HFF-Myc (cell line): ENCODE data around the gene TBC1D5.

Source experiments
- DNase-seq: peaks from one replicate; pipeline ENCODE4 v3.0.0-alpha.2; 2011; ENCODE audit warnings: low read depth; ENCODE audit errors: extremely low read depth
- H3K4me3 ChIP-seq: replicated peaks from 2 replicates; pipeline ENCODE4 v1.5.1; 2011; ENCODE audit warnings: low read depth, mild to moderate bottlenecking, control low read depth, low read length
- TF ChIP-seq, protein P1 (sequence below): IDR thresholded peaks from 2 replicates; pipeline ENCODE4 v1.5.1; 2012; ENCODE audit warnings: mild to moderate bottlenecking, low read depth, low read length, control low read depth; ENCODE audit errors: missing control alignments

Gene TBC1D5

DNA sequence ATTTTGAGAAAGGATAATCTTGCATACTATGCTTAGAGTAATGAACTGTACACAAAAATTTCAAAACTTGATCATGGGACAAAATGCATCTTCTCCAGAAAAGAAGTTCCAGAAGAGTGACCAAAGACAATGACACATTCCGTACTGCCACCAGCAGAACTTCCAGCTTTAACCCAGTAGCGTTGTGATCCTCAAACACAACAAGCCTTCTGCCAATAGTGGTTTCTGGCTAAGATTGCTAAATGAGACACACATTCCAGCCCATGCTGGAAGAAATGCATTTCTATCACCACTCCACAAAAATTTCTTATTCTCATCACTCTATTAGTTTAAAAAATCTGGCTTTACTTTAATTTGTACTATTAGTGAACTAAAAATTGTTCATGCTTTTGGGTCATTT lies 334.9 kb downstream of the TBC1D5 start:
- TF ChIP-seq, protein P1, sequence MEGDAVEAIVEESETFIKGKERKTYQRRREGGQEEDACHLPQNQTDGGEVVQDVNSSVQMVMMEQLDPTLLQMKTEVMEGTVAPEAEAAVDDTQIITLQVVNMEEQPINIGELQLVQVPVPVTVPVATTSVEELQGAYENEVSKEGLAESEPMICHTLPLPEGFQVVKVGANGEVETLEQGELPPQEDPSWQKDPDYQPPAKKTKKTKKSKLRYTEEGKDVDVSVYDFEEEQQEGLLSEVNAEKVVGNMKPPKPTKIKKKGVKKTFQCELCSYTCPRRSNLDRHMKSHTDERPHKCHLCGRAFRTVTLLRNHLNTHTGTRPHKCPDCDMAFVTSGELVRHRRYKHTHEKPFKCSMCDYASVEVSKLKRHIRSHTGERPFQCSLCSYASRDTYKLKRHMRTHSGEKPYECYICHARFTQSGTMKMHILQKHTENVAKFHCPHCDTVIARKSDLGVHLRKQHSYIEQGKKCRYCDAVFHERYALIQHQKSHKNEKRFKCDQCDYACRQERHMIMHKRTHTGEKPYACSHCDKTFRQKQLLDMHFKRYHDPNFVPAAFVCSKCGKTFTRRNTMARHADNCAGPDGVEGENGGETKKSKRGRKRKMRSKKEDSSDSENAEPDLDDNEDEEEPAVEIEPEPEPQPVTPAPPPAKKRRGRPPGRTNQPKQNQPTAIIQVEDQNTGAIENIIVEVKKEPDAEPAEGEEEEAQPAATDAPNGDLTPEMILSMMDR: no peak
- no peak overlapping the region for H3K4me3 ChIP-seq
- no peak for DNase-seq

DNA sequence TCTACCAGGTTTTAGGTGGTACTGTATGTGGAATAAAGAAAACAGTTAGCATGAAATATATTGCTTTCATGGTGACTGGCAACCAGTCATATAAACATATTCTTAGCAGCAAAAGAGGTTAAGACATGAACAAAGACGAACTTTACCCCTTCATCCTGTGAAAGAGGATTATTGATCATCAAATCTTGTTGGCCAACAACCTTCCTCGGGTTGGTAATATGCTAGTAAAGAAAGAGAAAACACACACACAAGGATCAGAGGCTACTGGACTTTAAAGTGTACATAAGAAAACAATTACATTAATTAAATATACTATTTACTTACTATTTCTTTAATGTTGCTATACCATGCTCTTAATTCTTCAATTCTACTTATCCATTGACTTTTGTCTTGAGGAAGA lies 337.9 kb downstream of the TBC1D5 start:
- DNase-seq: no peak
- TF ChIP-seq, protein P1: no peak
- H3K4me3 ChIP-seq: no peak overlapping the region

DNA sequence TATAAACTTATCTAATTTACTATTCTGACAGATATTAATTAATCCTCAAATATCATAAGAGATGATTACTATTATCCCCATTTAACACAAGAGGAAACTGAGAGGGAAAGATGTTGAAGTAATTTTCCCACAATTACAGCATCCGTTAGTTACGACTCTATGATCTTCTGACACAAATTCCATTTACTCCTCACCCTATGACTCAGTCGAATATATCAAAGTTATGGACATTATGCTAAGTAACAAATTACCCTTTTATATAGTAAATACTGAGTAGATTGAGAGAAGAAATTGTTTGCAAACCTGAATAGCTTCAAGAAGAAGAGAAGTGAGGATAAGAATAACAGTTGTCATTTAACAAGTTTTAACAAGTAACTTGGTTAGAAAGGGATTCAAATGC lies 340.0 kb downstream of the TBC1D5 start:
- no peak overlapping the region for H3K4me3 ChIP-seq
- no peak for DNase-seq
- TF ChIP-seq, protein P1: no peak

DNA sequence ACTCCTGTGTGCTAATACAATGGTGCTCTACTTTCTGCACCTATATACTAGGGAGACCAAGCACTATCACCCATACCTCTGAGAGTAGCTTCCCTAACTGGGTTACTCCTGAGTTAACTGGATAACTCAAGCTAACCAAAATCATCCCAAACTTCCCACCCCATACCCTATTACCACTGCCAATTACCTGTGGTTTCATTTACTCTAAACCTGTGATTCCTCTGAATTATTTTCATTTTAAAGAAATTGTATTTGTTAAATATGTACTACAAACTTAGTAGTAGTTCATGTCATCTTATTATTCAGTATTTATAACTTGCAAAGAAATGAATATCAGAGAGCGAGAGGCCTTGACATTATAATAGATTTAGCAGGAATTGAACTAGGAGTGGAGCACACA lies 340.5 kb downstream of the TBC1D5 start:
- no peak overlapping the region for H3K4me3 ChIP-seq
- no peak for DNase-seq
- TF ChIP-seq, protein P1: no peak

DNA sequence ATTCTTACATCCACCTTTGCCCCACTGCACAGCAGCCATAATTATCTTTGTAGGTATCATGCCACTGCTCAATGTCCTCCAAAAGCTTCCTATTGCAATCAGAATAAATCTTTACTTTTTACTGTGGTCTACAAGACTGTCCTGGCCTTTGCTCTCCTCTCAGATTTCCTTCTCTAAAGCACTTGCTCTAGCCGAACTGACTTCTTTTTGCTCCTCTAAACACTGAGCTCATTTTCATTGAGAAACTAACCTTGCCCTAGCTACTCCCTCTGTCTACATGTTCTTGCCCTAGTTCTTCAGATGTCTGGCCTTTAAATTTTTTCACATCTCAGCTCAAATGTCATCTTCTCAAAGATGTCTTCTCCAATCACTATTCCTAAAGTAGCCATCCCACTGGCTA lies 342.8 kb downstream of the TBC1D5 start:
- TF ChIP-seq, protein P1: no peak
- DNase-seq: no peak
- no peak overlapping the region for H3K4me3 ChIP-seq

DNA sequence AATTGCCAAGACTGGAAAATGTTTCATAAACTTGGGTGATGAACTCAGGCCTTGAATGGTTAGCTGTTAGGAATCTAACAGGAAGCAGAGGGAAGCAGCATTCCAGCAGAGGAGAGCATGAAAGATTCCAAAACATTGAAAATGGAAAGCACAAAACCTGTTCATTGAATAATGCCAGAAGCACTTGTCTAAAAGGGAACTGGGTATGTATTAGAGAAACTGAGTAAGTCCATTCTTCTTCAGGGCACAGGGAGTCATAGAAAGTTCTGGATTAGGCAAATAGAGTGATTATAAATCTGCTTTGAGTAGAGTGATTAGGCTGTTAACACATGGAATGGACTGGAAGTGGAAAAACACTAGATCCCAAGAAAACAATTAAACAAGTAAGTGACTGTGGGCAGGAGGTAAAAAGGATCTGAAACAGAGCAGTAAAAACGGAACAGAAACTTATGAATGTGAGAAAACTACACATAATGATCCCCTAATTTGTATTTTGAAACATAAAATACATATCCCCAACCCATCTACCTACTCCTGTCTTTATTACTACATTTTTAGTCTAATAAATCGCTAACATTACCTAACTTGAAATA lies 343.4 kb downstream of the TBC1D5 start:
- TF ChIP-seq, protein P1: no peak
- no peak overlapping the region for H3K4me3 ChIP-seq
- no peak for DNase-seq

DNA sequence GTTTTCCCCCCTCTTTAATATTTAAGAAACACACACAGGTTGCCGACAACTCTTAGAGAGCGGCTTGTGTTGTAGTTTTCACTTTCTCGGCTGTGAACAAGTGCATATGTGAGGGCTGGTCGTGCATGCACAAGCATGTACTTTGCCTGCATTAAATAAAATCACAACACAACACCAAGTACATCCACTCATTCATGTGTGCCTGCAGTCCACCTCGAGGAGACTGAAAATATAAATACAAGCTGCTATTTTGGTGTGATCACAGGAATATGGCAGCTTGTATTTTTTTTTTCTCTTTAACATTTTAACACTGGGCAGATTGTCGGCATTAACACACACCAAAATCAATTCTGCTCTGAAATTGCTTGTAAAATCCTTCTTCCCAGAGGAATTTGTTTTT lies 346.4 kb downstream of the TBC1D5 start:
- TF ChIP-seq, protein P1: no peak
- H3K4me3 ChIP-seq: no peak overlapping the region
- DNase-seq: no peak
